Breast epithelium (tissue), 3 donors: ENCODE data around the gene GPER1.

ENCODE experiments used
- POLR2A ChIP-seq: fragments of 450-650 bp; IDR thresholded peaks from one replicate; pipeline ENCODE4 v1.6.1; 2016; ENCODE audit warnings: antibody characterized with exemption, mild to moderate bottlenecking, moderate library complexity
- POLR2AphosphoS5 ChIP-seq, 3 donors: sonication (generic); formaldehyde crosslinking; IDR thresholded peaks; one replicate each; pipeline ENCODE4 v1.6.1; 2017; ENCODE audit warnings: antibody characterized with exemption in 3 of 3
- TF ChIP-seq, protein P1 (sequence below), 3 donors: fragments of 450-650 bp; IDR thresholded peaks; one replicate each; pipeline ENCODE4 v1.5.1; 2016 to 2017; ENCODE audit warnings: antibody characterized with exemption in 3 of 3, mild to moderate bottlenecking in 3 of 3, moderate library complexity in 3 of 3

- TF ChIP-seq, protein P1, sequence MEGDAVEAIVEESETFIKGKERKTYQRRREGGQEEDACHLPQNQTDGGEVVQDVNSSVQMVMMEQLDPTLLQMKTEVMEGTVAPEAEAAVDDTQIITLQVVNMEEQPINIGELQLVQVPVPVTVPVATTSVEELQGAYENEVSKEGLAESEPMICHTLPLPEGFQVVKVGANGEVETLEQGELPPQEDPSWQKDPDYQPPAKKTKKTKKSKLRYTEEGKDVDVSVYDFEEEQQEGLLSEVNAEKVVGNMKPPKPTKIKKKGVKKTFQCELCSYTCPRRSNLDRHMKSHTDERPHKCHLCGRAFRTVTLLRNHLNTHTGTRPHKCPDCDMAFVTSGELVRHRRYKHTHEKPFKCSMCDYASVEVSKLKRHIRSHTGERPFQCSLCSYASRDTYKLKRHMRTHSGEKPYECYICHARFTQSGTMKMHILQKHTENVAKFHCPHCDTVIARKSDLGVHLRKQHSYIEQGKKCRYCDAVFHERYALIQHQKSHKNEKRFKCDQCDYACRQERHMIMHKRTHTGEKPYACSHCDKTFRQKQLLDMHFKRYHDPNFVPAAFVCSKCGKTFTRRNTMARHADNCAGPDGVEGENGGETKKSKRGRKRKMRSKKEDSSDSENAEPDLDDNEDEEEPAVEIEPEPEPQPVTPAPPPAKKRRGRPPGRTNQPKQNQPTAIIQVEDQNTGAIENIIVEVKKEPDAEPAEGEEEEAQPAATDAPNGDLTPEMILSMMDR (IDR thresholded peaks at IDR 0.05), result no peak
- no peak for TF ChIP-seq POLR2AphosphoS5 (IDR thresholded peaks at IDR 0.05)
- no peak for TF ChIP-seq POLR2A
Measured at GRCh38 chr7:1085266-1085665, 2.6 kb upstream of the GPER1 start.
